Esophagus squamous epithelium (tissue), 5 donors: ENCODE results near the gene ZGLP1. TPM values are rescaled to one million over a fixed set of nuclear protein-coding genes. Genes with fewer than 3 reads are reported as not detected.

Source experiments
- DNase-seq: peaks from one replicate; lab custom pipeline; 2025; lab: John Stamatoyannopoulos, UW
- H3K27ac ChIP-seq, 4 donors: fragments of 200-600 bp; sonication (generic); one replicate each; pipeline ENCODE4 v1.5.1; 2016 to 2019; ENCODE audit warnings: mild to moderate bottlenecking in 1 of 4
- H3K27me3 ChIP-seq, 4 donors: fragments of 200-600 bp; sonication (generic); 1 replicate in 3 of 4; 2 replicates in 1 of 4; pipeline versions ENCODE4 v1.5.1 to v1.6.0; 2017 to 2021; ENCODE audit warnings: antibody characterized with exemption in 1 of 4
- H3K36me3 ChIP-seq, 3 donors: fragments of 200-600 bp; sonication (generic); one replicate each; pipeline ENCODE4 v1.5.1; 2016 to 2019
- H3K4me1 ChIP-seq, 3 donors: fragments of 200-600 bp; sonication (generic); one replicate each; pipeline ENCODE4 v1.5.1; 2017 to 2019
- H3K4me3 ChIP-seq, 4 donors: fragments of 200-600 bp; sonication (generic); 1 replicate in 3 of 4; 2 replicates in 1 of 4; pipeline ENCODE4 v1.5.1; 2016 to 2019; ENCODE audit warnings: mild to moderate bottlenecking in 2 of 4, moderate library complexity in 1 of 4
- H3K9me3 ChIP-seq, 3 donors: fragments of 200-600 bp; sonication (generic); one replicate each; pipeline ENCODE4 v1.5.1; 2016 to 2019
- POLR2A ChIP-seq, 4 donors: fragments of 450-650 bp; IDR thresholded peaks; one replicate each; pipeline ENCODE4 v1.6.1; 2017; ENCODE audit warnings: antibody characterized with exemption in 4 of 4, mild to moderate bottlenecking in 4 of 4, moderate library complexity in 3 of 4
- WGBS, 2 donors: methylation state at CpG; one replicate each; pipeline ENCODE4 v1.1.5; 2018; 5-methylcytosine and 5-hydroxymethylcytosine counted together
- intact Hi-C: fragments of 100-400 bp; cut with DNase I; formaldehyde crosslinking; loops from one replicate; pipeline ENCODE4 v1.15.0; 2022
- total RNA-seq, 4 donors: library from RNA; depleted of rRNA; stranded (reverse); fragments of >200 nt; gene quantifications; one replicate each; pipeline ENCODE4 v1.1.0, GENCODE V29; 2016
- TF ChIP-seq, protein P1 (sequence below), 6 experiments: fragments of 450-650 bp in 4 of 6; fragments of 200-600 bp in 2 of 6; sonication (generic) in 2 of 6; IDR thresholded peaks; one replicate each; pipeline ENCODE4 v1.5.1; 2016 to 2019; ENCODE audit warnings: antibody characterized with exemption in 6 of 6, mild to moderate bottlenecking in 4 of 6, moderate library complexity in 4 of 6
- donor health status: DM: yes; HTN: yes; CAD: no.

ZGLP1 gene
- total RNA-seq, 4 donors from 2014 or later, result 0.79 to 1.5 (median 1.2) TPM

DNA sequence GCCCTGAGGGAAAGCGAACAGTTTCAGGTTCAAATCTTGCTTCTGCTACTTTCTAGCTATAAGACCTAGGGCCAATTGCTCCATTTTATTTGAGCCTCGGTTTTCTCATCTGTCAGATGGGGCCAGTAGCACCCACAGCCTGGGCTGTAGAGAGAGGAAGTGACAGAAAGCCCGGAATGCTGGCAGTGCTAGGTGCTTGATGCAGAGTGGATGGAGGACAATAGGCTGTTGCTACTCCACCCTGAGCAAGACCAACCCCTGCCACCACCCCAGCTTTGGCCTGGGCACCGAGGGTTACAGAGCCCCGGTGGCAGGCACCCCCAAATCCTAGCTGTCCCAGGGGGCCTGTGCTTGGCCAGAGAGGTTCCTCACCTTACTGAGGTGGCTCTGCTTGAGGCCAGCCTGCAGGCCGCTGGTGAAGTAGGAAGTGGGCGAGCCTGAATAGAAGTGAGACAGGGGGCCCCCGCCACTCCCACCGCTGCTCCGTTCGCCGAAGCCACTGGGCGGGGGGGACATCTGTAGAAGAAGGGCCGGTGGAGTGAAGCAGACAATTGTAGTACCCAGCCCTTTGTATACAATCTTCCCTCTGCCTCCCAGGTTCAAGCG, 8.3 kb upstream of the ZGLP1 start:
- Histone ChIP-seq H3K27me3 (no peaks in the 10 kb centered on the region), H3K36me3 (peaks cover 20 to 66% (median 40%) of the 10 kb centered on the region in 3 donors), H3K4me1 (peaks cover 6 to 20% (median 13%) of the 10 kb centered on the region in 3 donors), H3K9me3 (no peaks in the 10 kb centered on the region), H3K27ac (no peak overlapping the region), H3K4me3 (no peak overlapping the region)
- no peak for TF ChIP-seq POLR2A (IDR thresholded peaks at IDR 0.05)
- TF ChIP-seq, protein P1, sequence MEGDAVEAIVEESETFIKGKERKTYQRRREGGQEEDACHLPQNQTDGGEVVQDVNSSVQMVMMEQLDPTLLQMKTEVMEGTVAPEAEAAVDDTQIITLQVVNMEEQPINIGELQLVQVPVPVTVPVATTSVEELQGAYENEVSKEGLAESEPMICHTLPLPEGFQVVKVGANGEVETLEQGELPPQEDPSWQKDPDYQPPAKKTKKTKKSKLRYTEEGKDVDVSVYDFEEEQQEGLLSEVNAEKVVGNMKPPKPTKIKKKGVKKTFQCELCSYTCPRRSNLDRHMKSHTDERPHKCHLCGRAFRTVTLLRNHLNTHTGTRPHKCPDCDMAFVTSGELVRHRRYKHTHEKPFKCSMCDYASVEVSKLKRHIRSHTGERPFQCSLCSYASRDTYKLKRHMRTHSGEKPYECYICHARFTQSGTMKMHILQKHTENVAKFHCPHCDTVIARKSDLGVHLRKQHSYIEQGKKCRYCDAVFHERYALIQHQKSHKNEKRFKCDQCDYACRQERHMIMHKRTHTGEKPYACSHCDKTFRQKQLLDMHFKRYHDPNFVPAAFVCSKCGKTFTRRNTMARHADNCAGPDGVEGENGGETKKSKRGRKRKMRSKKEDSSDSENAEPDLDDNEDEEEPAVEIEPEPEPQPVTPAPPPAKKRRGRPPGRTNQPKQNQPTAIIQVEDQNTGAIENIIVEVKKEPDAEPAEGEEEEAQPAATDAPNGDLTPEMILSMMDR (IDR thresholded peaks at IDR 0.05), result no peak
- DNase-seq, result no peak
- intact Hi-C loops, result no loop called here
- WGBS, 2 donors, result 84 to 96% methylated on average over 7 to 9 of the region's 15 CpGs

GRCh38 chr19:10317045-10317856, 7.6 kb upstream of the ZGLP1 start:
- Histone ChIP-seq H3K27me3 (no peaks in the 10 kb centered on the region), H3K27ac (no peak overlapping the region), H3K36me3 (peaks cover 13 to 59% (median 34%) of the 10 kb centered on the region in 3 donors), H3K4me3 (no peak overlapping the region), H3K9me3 (no peaks in the 10 kb centered on the region), H3K4me1 (peaks cover 6 to 20% (median 13%) of the 10 kb centered on the region in 3 donors)
- intact Hi-C loops, result no loop called here
- 75% methylated on average over 13 to 14 of the region's 29 CpGs for WGBS, 2 donors
- TF ChIP-seq, protein P1 (IDR thresholded peaks at IDR 0.05), result no peak
- no peak for TF ChIP-seq POLR2A (IDR thresholded peaks at IDR 0.05)
- no peak for DNase-seq

GRCh38 chr19:10316229-10317044, 6.8 kb upstream of the ZGLP1 start:
- intact Hi-C loops, result no loop called here
- DNase-seq, result no peak
- Histone ChIP-seq H3K9me3 (no peaks in the 10 kb centered on the region), H3K4me3 (peak overlapping the region in 3 of 4 donors; percentile 79 to 92 (median 90)), H3K36me3 (peaks cover 11 to 51% (median 26%) of the 10 kb centered on the region in 3 donors), H3K27me3 (no peaks in the 10 kb centered on the region), H3K27ac (peak overlapping the region; percentile 62 to 80 (median 74)), H3K4me1 (peaks cover 6 to 20% (median 13%) of the 10 kb centered on the region in 3 donors)
- TF ChIP-seq, protein P1 (IDR thresholded peaks at IDR 0.05), result no peak
- no peak for TF ChIP-seq POLR2A (IDR thresholded peaks at IDR 0.05)
- WGBS, 2 donors, result 63 to 66% methylated on average over 7 to 11 of the region's 19 CpGs

GRCh38 chr19:10315335-10316214, 6.0 kb upstream of the ZGLP1 start, which contains the start of gene FDX2:
Gene FDX2 (minus strand): TSS chr19:10316015. CDS start chr19:10315996, 19 bp downstream.
- TF ChIP-seq, protein P1 (IDR thresholded peaks at IDR 0.05), result peak in 1 of 6 experiments; percentile 26
- no peak for TF ChIP-seq POLR2A (IDR thresholded peaks at IDR 0.05)
- WGBS, 2 donors, result 1 to 4% methylated on average over 17 to 37 of the region's 55 CpGs

More at GRCh38 chr19:10315335-10316214, 6.0 kb upstream of the ZGLP1 start, which contains the start of gene FDX2:
- Histone ChIP-seq H3K27ac (peak within 1 kb of the TSS; percentile 62 to 80 (median 74)), H3K27me3 (no peaks in the 10 kb centered on the region), H3K36me3 (peaks cover 11 to 47% (median 17%) of the 10 kb centered on the region in 3 donors), H3K4me1 (peaks cover 6 to 20% (median 13%) of the 10 kb centered on the region in 3 donors), H3K4me3 (peak within 1 kb of the TSS; percentile 66 to 92 (median 84)), H3K9me3 (no peaks in the 10 kb centered on the region)
- intact Hi-C loops, result no loop called here
- no peak for DNase-seq
